Progenitor cell of endocrine pancreas (in vitro differentiated cells): ENCODE results near the gene HHIP. TPM values are rescaled to one million over a fixed set of nuclear protein-coding genes. Genes with fewer than 3 reads are reported as not detected.

ENCODE experiments used
- DNase-seq: peaks from one replicate; pipeline ENCODE4 v3.0.0; 2021; ENCODE audit warnings: low spot score; ENCODE audit not compliant: unreplicated experiment
- H3K27ac Mint-ChIP-seq: 2 replicates; pipeline ENCODE4 v1.8.0; 2021; ENCODE audit warnings: mild to moderate bottlenecking, moderate library complexity, mixed read lengths
- H3K27me3 Mint-ChIP-seq: 2 replicates; pipeline ENCODE4 v1.8.0; 2021; ENCODE audit warnings: mixed read lengths
- H3K36me3 Mint-ChIP-seq: 2 replicates; pipeline ENCODE4 v1.8.0; 2022; ENCODE audit warnings: mixed read lengths; ENCODE audit not compliant: insufficient read depth
- H3K4me1 Mint-ChIP-seq: 2 replicates; pipeline ENCODE4 v1.8.0; 2021; ENCODE audit warnings: low read depth, mixed read lengths
- H3K4me3 Mint-ChIP-seq: 2 replicates; pipeline ENCODE4 v1.8.0; 2021; ENCODE audit warnings: low read depth, mild to moderate bottlenecking, moderate library complexity, mixed read lengths
- H3K9me3 Mint-ChIP-seq: 2 replicates; pipeline ENCODE4 v1.8.0; 2021; ENCODE audit warnings: low read depth, mixed read lengths
- CTCF ChIP-seq: fragments of 200-600 bp; sonication (generic); IDR thresholded peaks from one replicate; pipeline ENCODE4 v1.5.0; 2021; ENCODE audit warnings: antibody characterized with exemption, mild to moderate bottlenecking; ENCODE audit not compliant: unreplicated experiment
- total RNA-seq: library from RNA; stranded (reverse); gene quantifications from 2 replicates; pipeline ENCODE4 v1.2.1, GENCODE V29; 2021

HHIP gene
- total RNA-seq, 1 donor from 2014 or later: 0.22 TPM

DNA sequence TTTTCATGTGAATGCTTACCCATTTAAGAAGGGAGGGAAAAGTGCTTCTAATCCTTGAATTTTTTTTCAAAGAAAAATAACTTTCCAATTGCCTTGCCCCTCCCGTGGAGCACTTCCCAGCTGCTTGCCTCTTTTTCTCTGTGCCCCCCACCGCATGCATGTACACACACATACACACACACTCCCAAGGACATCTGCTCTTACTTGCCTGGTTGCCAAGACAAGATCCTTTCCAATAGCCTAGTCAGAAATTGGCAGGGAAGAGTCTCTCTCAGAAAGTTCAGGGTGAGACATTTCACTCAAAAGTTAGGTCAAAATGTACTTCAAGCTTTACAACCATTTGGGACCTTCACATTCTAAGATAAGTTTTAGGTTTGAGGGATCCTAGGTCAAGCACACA lies 10.9 kb downstream of the HHIP start:
- no peaks in the 10 kb centered on the region for H3K36me3 Mint-ChIP-seq
- no peak overlapping the region for H3K4me3 Mint-ChIP-seq
- no peaks in the 10 kb centered on the region for H3K9me3 Mint-ChIP-seq
- peaks cover 10% of the 10 kb centered on the region for H3K4me1 Mint-ChIP-seq
- TF ChIP-seq CTCF: no peak
- H3K27me3 Mint-ChIP-seq: peaks cover 3% of the 10 kb centered on the region
- H3K27ac Mint-ChIP-seq: no peak overlapping the region
- DNase-seq: no peak

- H3K4me1 Mint-ChIP-seq: peaks cover 4% of the 10 kb centered on the region
- no peaks in the 10 kb centered on the region for H3K9me3 Mint-ChIP-seq
- H3K27ac Mint-ChIP-seq: no peak overlapping the region
- no peak for DNase-seq
- peaks cover 3% of the 10 kb centered on the region for H3K27me3 Mint-ChIP-seq
- TF ChIP-seq CTCF: no peak
- H3K36me3 Mint-ChIP-seq: no peaks in the 10 kb centered on the region
- H3K4me3 Mint-ChIP-seq: no peak overlapping the region
Measured at GRCh38 chr4:144658015-144658567, 12.1 kb downstream of the HHIP start.

- Mint-ChIP-seq H3K4me3 (no peak overlapping the region), H3K9me3 (no peaks in the 10 kb centered on the region), H3K27me3 (peaks cover 3% of the 10 kb centered on the region), H3K4me1 (no peaks in the 10 kb centered on the region), H3K36me3 (no peaks in the 10 kb centered on the region), H3K27ac (no peak overlapping the region)
- DNase-seq: no peak
- no peak for TF ChIP-seq CTCF
Measured at GRCh38 chr4:144658903-144659302, 12.9 kb downstream of the HHIP start.

DNA sequence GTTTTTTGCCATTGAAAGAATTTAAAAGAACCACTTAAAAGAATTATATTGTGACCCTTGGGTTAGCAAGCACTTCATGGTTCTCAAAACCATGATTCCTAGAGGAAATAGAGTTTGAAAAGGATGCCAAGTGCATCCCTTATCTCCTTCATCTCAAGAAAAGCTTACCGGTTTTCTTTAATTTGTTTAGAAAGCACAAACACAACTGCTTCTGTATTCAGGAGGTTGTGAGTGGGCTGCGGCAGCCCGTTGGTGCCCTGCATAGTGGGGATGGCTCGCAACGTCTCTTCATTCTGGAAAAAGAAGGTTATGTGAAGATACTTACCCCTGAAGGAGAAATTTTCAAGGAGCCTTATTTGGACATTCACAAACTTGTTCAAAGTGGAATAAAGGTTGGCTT lies 13.5 kb downstream of the HHIP start:
- TF ChIP-seq CTCF: no peak
- no peaks in the 10 kb centered on the region for H3K9me3 Mint-ChIP-seq
- peaks cover 3% of the 10 kb centered on the region for H3K27me3 Mint-ChIP-seq
- no peak for DNase-seq
- H3K27ac Mint-ChIP-seq: no peak overlapping the region
- no peaks in the 10 kb centered on the region for H3K36me3 Mint-ChIP-seq
- H3K4me3 Mint-ChIP-seq: no peak overlapping the region
- H3K4me1 Mint-ChIP-seq: no peaks in the 10 kb centered on the region

DNA sequence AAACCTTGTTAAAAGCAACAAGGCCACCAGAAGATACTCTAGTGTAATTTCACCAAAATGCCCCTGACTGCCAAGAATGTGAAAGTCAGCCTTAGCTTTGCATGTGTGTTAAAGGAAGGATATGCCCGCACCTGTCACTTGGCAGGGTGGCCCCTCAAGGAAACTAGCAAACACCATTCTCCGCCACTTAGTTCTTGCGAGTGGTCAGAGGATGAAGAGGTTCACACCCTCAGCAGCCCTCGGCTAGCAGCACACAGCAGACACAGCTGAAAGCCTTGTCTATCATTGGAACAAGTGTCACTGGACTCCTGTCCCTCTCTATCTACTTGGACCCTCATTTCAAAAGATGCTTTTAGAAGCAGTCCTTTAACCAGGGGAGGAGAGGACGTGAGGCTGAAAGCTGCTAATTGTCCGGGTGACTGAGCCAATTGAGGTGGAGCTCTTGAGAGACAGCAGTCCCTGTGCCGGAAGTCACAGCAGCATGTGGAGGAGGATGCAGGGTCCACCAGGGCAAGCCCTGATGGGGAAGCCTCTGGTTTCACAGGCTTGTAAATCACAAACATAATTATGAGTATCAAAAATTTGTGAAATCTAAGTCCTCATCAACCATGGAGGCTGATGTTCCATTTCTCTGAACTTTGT lies 18.0 kb downstream of the HHIP start:
- no peaks in the 10 kb centered on the region for H3K27me3 Mint-ChIP-seq
- no peaks in the 10 kb centered on the region for H3K36me3 Mint-ChIP-seq
- no peaks in the 10 kb centered on the region for H3K9me3 Mint-ChIP-seq
- no peak overlapping the region for H3K4me3 Mint-ChIP-seq
- H3K27ac Mint-ChIP-seq: no peak overlapping the region
- DNase-seq: no peak
- no peaks in the 10 kb centered on the region for H3K4me1 Mint-ChIP-seq
- TF ChIP-seq CTCF: no peak
